ENCODE data around the gene CDC42EP4. TPM values are rescaled to one million over a fixed set of nuclear protein-coding genes. Genes with fewer than 3 reads are reported as not detected.

CDC42EP4 gene
- total RNA-seq, 1 donor, result 16.3 TPM

- H3K27me3 ChIP-seq (ENCODE audit: insufficient read depth, low read length), result no peaks in the 10 kb centered on the region
- H3K27ac ChIP-seq (ENCODE audit: low read depth, low read length), result no peak overlapping the region
- no peak overlapping the region for H3K4me2 ChIP-seq (ENCODE audit: insufficient read depth, low read length)
- peaks cover 44% of the 10 kb centered on the region for H3K4me1 ChIP-seq (ENCODE audit: insufficient read depth, low read length)
- DNase-seq (ENCODE audit: insufficient read length, low spot score, missing footprints), result peak; percentile 85
- H2AFZ ChIP-seq (ENCODE audit: low read length), result no peak overlapping the region
- no peaks in the 10 kb centered on the region for H3K36me3 ChIP-seq (ENCODE audit: insufficient read depth, low read length)
- no peak overlapping the region for H3K4me3 ChIP-seq (ENCODE audit: insufficient read depth, low read length)
- no peak for TF ChIP-seq CTCF (IDR thresholded peaks at IDR 0.05; ENCODE audit: extremely low read depth, low read depth, low read length)
- H3K79me2 ChIP-seq (ENCODE audit: insufficient read depth, low read length), result no peaks in the 10 kb centered on the region
- H3K9me3 ChIP-seq (ENCODE audit: low read depth, low read length), result no peaks in the 10 kb centered on the region
- H4K20me1 ChIP-seq (ENCODE audit: insufficient read depth, low read length), result no peaks in the 10 kb centered on the region
Observed at GRCh38 chr17:73341350-73342049, 29.7 kb upstream of the CDC42EP4 start.

GRCh38 chr17:73340093-73340596 lies 28.3 kb upstream of the CDC42EP4 start:
- no peaks in the 10 kb centered on the region for H4K20me1 ChIP-seq (ENCODE audit: insufficient read depth, low read length)
- peak; percentile 94 for DNase-seq (ENCODE audit: insufficient read length, low spot score, missing footprints)
- H3K4me1 ChIP-seq (ENCODE audit: insufficient read depth, low read length), result peaks cover 44% of the 10 kb centered on the region
- no peaks in the 10 kb centered on the region for H3K79me2 ChIP-seq (ENCODE audit: insufficient read depth, low read length)
- H3K4me2 ChIP-seq (ENCODE audit: insufficient read depth, low read length), result peak overlapping the region; percentile 63
- no peaks in the 10 kb centered on the region for H3K27me3 ChIP-seq (ENCODE audit: insufficient read depth, low read length)
- peak overlapping the region; percentile 84 for H3K27ac ChIP-seq (ENCODE audit: low read depth, low read length)
- H2AFZ ChIP-seq (ENCODE audit: low read length), result peak overlapping the region; percentile 24
- H3K9me3 ChIP-seq (ENCODE audit: low read depth, low read length), result no peaks in the 10 kb centered on the region
- H3K36me3 ChIP-seq (ENCODE audit: insufficient read depth, low read length), result no peaks in the 10 kb centered on the region
- no peak overlapping the region for H3K4me3 ChIP-seq (ENCODE audit: insufficient read depth, low read length)
- TF ChIP-seq CTCF (IDR thresholded peaks at IDR 0.05; ENCODE audit: extremely low read depth, low read depth, low read length), result peak; percentile 58

- Histone ChIP-seq H3K36me3 (ENCODE audit: insufficient read depth, low read length) (no peaks in the 10 kb centered on the region), H4K20me1 (ENCODE audit: insufficient read depth, low read length) (no peaks in the 10 kb centered on the region), H3K27me3 (ENCODE audit: insufficient read depth, low read length) (no peaks in the 10 kb centered on the region), H3K9me3 (ENCODE audit: low read depth, low read length) (no peaks in the 10 kb centered on the region), H3K27ac (ENCODE audit: low read depth, low read length) (peak overlapping the region; percentile 60), H3K4me1 (ENCODE audit: insufficient read depth, low read length) (peaks cover 47% of the 10 kb centered on the region), H3K4me2 (ENCODE audit: insufficient read depth, low read length) (peak overlapping the region; percentile 74), H2AFZ (ENCODE audit: low read length) (peak overlapping the region; percentile 81), H3K4me3 (ENCODE audit: insufficient read depth, low read length) (peak overlapping the region; percentile 59), H3K79me2 (ENCODE audit: insufficient read depth, low read length) (no peaks in the 10 kb centered on the region)
- no peak for DNase-seq (ENCODE audit: insufficient read length, low spot score, missing footprints)
- no peak for TF ChIP-seq CTCF (IDR thresholded peaks at IDR 0.05; ENCODE audit: extremely low read depth, low read depth, low read length)
Observed at GRCh38 chr17:73338566-73339197, 26.9 kb upstream of the CDC42EP4 start.

- Histone ChIP-seq H3K9me3 (ENCODE audit: low read depth, low read length) (no peaks in the 10 kb centered on the region), H3K27ac (ENCODE audit: low read depth, low read length) (peak overlapping the region; percentile 60), H2AFZ (ENCODE audit: low read length) (peak overlapping the region; percentile 81), H3K27me3 (ENCODE audit: insufficient read depth, low read length) (no peaks in the 10 kb centered on the region), H3K4me1 (ENCODE audit: insufficient read depth, low read length) (peaks cover 43% of the 10 kb centered on the region), H3K36me3 (ENCODE audit: insufficient read depth, low read length) (no peaks in the 10 kb centered on the region), H3K4me2 (ENCODE audit: insufficient read depth, low read length) (peak overlapping the region; percentile 74), H3K79me2 (ENCODE audit: insufficient read depth, low read length) (no peaks in the 10 kb centered on the region), H4K20me1 (ENCODE audit: insufficient read depth, low read length) (no peaks in the 10 kb centered on the region), H3K4me3 (ENCODE audit: insufficient read depth, low read length) (peak overlapping the region; percentile 59)
- TF ChIP-seq CTCF (IDR thresholded peaks at IDR 0.05; ENCODE audit: extremely low read depth, low read depth, low read length), result no peak
- peak; percentile 92 for DNase-seq (ENCODE audit: insufficient read length, low spot score, missing footprints)
Observed at GRCh38 chr17:73338050-73338521, 26.3 kb upstream of the CDC42EP4 start.
